ENCODE results near the gene CC2D1A.

GRCh38 chr19:13881692-13882418 is 24.1 kb upstream of the CC2D1A start:
- TF ChIP-seq EZH2 (IDR thresholded peaks at IDR 0.05; ENCODE audit: insufficient read depth, poor library complexity, severe bottlenecking) (no peak), EZH2phosphoT487 (IDR thresholded peaks at IDR 0.05; ENCODE audit: insufficient read depth, low read depth) (no peak)
